Caki2 (cell line): ENCODE data around the gene PTPRU. TPM values are rescaled to one million over a fixed set of nuclear protein-coding genes. Genes with fewer than 3 reads are reported as not detected.
"Not testable (repeated sequence)": the region's sequence is repeated elsewhere in the genome, so short reads cannot be mapped to it uniquely, and the experiment has no call there.

Source experiments
- DNase-seq: peaks from one replicate; pipeline ENCODE4 v3.0.0-alpha.2; 2015; ENCODE audit warnings: low read depth
- in situ Hi-C: cut with HindIII; loops from 2 replicates; pipeline ENCODE4 v1.10.0; 2016; ENCODE audit warnings: low sequenced_read_pairs, low pct_unique_long_range_greater_than_20kb, mixed read lengths
- total RNA-seq: library from RNA; depleted of rRNA; stranded (reverse); fragments of >200 nt; shearing (Covaris generic); gene quantifications from 2 replicates; pipeline ENCODE4 v1.2.3, GENCODE V29; 2014; ENCODE audit warnings: low replicate concordance

The PTPRU gene
- total RNA-seq, 1 experiment from 2014 or later = 43.4 TPM

DNA sequence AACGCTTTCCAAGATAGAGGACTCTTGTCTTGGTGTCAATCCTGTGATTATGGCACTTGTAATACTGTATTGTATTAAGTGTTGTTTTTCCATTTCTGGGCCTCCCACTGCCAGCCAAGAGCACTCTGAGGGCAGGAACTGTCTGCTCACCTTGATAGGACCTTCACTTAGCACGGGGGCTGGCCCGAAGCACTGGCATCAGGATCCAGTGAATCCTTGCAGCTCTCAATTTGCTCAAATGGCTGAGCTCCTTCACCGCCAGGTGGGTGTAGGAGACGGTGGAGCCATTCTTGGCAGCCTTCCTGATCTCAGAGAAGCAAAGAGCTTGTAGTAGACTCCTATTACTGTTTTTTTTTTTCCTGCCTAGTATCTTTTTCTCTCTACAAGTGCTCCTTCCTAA lies 23.3 kb upstream of the PTPRU start:
- in situ Hi-C loops = no loop called here
- DNase-seq = no peak

DNA sequence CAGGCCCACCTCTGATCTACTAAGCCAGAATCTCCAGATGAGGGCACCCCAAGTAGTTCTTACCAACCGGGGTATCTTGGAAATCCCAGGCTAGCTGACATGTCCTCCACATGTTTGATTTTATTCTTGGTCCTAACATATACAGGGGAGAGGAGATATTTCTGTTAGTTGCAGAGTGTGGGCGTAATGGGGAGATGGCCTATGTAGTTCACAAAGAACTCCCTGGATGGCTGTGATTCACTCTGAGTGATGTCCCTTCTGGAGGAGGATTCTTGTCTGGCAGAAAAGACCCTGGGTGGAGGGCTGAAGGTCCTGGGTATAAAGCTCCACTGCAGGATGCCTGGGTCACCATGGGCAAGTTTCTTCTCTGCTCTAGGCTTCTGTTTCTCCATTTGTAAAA lies 18.7 kb upstream of the PTPRU start:
- no peak for DNase-seq
- in situ Hi-C loops = no loop called here

DNA sequence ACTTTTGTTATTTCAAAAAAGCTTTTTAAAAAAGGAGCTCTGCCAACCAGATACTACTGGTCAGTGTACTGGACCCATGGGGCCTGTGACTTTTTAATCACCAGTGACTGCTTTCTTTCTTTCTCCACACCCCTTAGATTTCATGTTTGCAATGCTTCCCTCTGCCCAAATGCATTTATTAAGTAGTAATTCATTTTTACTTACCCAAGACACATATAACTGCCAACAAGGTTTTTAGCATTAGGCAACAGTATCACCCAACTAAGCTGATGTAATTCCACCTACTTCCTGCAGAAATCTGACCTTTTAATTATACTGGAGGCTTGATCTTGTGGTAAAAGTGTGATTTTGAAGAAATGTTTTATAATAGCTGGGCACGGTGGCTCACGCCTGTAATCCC lies 18.1 kb upstream of the PTPRU start:
- in situ Hi-C loops = no loop called here
- DNase-seq = no peak

DNA sequence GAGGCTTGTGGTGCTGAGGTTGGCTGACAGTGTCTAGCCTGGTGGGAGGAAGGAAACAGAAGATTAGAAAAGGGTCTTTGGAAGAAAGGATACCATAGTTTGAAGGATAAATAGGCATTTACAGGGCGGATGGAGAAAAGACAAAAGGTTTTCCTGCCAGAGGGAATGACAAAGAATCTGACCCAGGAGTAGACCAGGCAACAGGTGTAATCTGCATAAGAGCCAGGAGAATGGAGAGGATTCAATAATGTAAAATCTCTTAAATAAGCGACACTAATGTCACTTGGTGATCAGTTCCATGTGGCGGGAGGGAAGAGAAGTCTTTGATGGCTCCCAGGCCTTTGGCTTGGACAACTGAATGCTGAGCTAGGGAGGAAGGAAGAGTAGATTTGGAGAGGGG lies 15.0 kb upstream of the PTPRU start:
- in situ Hi-C loops = no loop called here
- no peak for DNase-seq

DNA sequence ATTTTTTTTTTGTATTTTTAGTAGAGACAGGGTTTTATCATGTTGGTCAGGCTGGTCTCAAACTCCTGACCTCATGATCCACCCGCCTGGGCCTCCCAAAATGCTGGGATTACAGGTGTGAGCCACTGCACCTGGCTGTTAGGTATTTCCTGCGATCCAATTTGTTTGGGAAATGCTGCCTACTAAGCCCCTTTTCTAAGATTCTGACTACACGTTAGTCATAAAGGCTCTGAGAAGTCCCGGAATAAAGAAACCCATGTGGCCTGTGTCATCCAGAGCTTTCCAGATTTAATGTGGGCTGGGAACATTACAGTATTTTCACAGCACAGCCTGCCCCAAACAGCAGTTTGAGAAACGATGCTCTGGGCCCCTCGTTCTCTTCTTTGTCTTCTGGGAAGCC lies 14.1 kb upstream of the PTPRU start:
- in situ Hi-C loops, DNase-seq: not testable (repeated sequence)

DNA sequence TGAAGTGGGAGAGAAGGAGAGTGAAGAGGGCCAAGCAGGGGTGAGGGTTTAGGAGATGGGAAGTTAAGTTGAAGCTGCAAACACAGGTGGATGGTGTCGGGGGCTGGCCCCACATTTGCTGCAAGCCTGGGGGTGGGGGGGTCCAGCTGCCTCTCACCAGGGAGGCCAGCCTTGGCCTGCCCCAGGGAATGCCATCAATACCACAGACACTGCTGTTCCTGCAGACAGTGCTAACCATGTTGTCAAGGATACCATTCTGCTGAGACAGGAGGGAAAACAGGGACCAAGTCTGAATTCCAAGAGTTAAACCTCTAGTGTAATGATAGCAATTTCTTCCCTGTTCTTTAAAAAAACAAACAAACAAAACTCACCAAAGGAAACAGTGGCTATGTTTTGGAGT lies 13.6 kb upstream of the PTPRU start:
- in situ Hi-C loops = no loop called here
- no peak for DNase-seq

DNA sequence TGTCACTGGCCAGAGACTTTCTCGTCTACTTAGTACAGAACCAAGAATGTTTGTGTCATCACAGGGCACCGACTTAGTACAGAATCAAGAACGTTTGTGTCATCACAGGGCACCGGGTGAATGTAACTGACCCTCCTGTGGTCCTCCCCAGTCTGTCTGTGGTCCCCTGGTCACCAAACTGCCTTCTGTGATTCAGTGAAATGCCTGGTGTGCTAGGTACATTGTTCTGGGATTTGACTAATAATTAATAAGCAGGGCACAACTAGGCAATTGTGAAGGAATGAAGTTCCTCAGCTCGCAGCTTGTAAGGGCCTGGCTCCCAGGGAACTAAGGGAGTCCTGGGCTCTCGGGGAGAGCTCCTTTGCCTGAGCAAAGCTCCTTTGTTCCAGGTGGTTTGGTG lies 12.8 kb upstream of the PTPRU start:
- in situ Hi-C loops = no loop called here
- DNase-seq = no peak

DNA sequence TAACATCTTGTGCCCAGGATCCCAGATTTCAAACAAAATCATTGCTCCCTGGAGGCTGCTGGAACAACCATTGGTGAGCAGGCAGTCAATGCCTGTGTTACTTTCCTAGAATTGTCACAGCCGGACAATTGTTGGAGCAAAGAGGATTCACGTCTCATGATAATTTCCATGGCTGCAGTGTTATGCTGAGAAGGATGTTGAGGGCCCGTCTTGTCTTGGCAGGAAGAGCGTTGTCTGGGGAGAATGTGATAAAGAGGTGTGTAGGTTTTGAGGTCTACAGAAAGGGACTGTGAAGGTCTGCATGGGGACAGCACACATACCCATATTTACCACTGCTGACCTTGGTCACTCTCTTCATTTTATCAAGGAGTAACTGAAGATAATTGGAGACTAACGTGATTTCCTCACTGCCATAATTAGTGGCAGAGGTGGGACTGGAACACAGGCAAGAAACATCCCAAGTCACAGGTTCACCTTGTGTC lies 11.9 kb upstream of the PTPRU start:
- in situ Hi-C loops = no loop called here
- no peak for DNase-seq

DNA sequence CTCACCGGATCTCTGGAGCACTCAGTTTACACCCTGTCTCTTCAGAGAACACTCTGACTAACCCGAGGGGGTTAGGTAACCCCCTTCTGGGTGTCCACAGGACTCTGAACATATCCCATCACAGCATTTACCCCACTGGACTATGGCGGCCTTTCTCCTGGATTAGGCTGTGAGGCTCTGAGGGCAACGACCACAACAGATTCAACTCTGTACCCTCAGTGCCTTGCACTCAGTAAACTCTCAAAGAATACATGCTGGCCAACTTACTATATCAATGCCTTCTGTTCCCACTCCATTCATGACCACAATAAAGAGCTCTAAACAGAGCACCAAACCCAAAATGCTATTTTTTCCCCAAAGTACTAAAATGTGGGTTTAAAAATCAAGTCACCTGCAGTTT lies 11.0 kb upstream of the PTPRU start:
- DNase-seq = no peak
- in situ Hi-C loops = loop anchor here (25.0 kb wide), 1 partner anchor 137 kb away; no protein-coding TSS in a partner anchor

DNA sequence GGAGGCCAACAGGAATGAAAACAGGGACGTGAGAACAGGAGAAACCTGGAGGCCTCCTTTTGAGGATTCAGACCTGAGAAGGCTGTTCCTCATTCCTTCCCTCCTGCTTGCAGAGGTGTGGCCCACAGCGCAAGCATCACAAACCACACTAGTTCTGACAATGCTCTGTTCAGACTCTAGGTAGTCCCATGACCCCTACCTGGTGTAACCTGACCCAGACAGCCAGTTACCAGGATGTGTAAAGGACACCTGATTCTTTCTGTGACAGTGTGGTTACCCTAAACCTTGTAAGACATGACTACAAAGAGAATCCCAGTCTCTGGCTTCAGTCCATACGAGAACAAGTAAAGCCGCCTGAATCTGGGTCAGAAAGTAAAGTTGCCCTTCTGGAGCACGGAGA lies 8.8 kb upstream of the PTPRU start:
- in situ Hi-C loops = loop anchor here (25.0 kb wide), 1 partner anchor 135 kb away; no protein-coding TSS in a partner anchor
- no peak for DNase-seq

DNA sequence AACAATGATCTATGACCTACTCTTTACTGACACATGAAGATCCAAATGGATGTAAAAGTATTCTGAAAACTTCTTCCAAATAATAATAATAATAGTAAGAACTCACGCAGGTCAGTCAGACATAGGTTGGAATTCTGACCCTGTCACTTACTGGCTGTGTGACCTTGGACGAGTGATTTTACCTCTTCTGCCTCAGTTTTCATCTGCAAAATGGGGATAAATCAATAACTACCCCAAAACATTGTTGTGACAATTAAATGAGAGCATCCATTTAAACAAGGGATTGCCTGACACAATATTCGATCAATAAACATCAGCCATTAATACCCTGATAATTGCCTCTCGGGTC lies 6.1 kb upstream of the PTPRU start:
- in situ Hi-C loops = loop anchor here (25.0 kb wide), 1 partner anchor 132 kb away; no protein-coding TSS in a partner anchor
- peak; percentile 4 for DNase-seq

DNA sequence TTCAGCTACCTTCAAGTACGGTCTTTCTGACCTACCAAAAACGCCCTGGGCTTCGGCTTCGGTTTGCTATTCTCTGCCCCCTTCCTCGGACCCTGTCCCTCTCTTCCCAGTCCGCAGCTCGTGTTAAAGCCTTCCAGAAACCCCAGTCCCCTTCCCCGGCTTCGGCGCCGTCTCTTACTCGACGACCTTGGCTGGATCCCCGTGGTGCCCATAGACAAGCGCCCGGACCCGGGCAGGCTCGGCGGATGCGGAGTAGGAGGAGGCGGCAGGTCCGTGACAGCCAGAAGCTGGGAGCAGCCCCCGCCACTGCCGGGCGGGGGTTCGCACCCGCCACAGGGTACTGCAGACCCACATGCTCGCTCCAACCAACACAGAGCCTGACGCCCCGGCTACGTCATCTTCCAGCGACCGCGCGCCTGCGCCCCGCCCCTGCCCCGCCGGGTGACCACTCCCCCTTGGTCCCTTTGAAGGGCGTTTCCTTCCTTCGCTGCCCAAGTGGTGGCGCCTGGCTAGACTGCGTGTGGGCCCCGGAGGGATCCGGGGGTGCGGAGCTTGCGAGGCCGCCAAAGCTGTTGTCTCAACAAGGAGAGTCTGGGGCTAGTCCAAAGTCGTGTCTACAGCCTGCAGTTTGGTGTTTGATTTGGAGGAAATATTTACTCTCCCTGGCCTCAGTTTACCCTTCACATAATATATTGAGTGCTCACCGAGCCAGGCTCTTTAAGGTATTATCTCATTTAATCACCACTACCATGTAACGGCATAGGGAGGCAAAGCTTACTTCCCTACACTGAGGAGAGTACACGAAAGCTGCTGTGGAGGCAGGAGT lies 5.6 kb upstream of the PTPRU start, which contains the start of gene MECR:
Gene MECR, minus strand, starts transcription at position 382 of the 826 bp plus-strand sequence. Its CDS starts 28 bp downstream, at position 354.
- in situ Hi-C loops = loop anchor here (25.0 kb wide), 1 partner anchor 132 kb away; no protein-coding TSS in a partner anchor
- DNase-seq = peak; percentile 83

DNA sequence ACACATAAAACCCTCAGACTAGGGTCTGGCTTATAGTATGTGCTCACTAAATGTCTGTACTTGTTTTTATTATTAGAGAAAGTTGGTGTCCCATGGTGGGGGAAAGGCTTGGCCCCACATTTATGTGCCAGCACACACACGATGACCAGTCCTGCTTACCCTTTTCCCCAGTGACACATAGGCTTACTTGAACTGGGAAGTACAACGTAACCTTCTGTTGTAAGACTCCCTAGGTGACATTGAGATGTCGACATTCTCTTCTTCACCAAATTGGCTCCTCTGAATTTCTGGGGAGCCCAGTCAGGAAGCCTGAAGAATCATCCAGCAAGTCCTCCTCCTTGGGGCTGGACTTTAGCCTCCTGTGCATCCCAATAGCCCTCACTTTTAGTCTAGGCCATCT lies 3.9 kb upstream of the PTPRU start:
- DNase-seq = no peak
- in situ Hi-C loops = loop anchor here (25.0 kb wide), 1 partner anchor 130 kb away; no protein-coding TSS in a partner anchor

DNA sequence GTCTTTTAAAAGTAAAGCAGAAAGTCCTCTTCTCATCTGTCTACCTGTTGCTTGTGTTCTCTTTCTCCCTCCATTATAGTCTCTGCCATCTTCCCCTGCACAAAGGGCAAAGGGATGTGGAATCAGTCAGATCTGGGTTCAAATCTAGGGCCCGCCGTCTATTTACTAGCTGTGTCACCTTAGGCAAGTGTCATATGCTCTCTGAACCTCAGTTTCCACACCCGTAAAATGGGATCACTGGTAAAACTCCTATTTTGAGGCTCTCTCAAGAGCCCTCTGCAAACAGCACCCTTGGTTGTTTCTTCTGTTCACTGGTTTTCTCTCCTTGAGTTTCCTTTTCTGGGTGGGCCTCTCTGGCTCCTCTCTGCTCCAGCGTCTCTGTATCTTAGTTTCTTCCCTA lies 2.6 kb upstream of the PTPRU start:
- no peak for DNase-seq
- in situ Hi-C loops = loop anchor here (25.0 kb wide), 1 partner anchor 129 kb away; no protein-coding TSS in a partner anchor

DNA sequence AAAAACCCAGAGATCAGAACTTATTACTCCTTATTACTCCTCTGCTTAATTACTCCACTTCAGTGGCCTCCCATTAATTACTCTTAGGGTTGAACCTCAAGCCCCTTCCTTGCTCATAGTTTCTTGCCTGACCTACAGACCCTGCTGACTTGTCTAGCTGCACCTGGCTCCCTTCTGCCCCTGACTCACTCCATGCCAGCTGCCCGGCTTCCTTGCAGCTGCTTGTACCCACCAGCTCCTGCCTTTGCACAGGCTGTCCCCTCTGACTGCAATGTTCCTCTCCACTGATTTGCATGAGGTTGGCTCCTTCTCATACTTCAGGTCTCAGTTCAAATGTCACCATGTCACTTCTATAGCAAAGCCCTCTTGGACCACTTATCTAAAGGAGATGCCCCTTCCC lies 1.9 kb upstream of the PTPRU start:
- in situ Hi-C loops = loop anchor here (25.0 kb wide), 1 partner anchor 128 kb away; no protein-coding TSS in a partner anchor
- DNase-seq = no peak

DNA sequence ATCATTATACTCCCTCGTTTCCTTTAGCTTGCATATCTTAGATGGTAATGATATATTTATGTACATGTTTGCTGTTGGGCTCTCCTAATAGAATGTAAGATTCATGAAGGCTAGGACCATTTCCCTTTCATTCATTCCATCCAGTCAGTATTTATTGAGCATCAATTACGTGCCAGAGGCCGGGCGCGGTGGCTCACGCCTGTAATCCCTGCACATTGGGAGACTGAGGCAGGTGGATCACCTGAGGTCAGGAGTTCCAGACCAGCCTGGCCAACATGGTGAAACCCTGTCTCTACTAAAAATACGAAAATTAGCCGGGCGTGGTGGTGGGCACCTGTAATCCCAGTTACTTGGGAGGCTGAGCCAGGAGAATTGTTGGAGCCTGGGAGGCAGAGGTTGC lies 1.4 kb upstream of the PTPRU start:
- in situ Hi-C loops = loop anchor here (25.0 kb wide), 1 partner anchor 127 kb away; no protein-coding TSS in a partner anchor
- DNase-seq = not testable (repeated sequence)

DNA sequence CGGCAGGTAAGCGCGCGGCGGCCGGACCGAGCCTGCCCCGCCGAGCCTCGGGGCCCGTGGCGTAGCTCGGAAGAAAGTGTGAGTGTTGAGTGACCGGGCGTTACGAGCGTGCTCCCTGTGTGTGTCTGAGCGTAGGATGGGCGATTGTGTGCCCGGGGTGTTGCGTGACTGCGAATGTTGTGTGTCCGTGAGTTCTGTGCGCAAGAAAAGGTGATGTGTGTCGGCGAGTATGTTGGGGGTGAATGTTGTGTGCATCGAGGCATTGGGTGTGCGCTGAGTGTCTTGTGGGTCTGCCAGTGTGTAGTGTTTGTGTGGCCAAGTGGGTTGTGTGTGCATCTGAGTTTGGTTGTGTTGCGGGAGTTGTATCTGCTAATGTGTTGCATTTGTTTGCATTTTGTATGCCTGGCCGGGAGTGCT lies 398 bp downstream of the PTPRU start:
- DNase-seq = no peak
- in situ Hi-C loops = loop anchor here (25.0 kb wide), 1 partner anchor 126 kb away; no protein-coding TSS in a partner anchor

DNA sequence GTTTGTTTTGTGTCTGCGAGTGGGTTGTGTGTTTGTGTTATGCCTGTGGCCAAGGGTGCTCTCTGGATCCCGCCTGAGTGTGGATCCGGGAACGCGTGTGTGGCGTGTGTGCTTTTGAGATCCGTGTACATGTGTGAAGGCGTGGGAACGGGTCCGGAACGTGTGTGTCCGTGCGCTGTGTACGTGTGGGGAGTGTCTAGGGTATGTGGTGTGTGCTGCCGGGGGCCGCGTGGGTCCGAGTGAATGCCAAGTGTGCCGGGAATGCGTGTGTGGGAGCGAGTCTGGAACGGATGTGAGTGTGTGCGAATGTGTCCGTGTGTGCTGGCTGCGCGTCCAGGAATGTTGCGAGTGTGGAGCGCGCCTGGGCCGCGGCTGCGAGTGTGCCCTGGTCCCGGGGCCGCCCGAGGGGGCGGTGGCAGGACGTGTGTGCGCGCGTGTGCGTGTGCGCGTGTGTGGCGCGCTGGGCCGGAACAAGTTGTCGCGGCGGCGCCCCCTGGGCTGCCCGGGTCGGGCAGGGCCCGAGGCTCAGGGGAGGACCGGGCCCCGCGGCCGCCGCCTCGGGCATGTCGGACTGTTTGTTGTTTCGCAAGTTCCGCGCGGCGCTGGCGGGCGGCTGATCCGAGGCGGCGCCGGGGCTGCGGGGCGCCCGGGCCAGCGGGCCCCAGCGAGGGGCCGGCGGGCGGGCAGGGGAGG lies 953 bp downstream of the PTPRU start:
- in situ Hi-C loops = loop anchor here (25.0 kb wide), 1 partner anchor 125 kb away; no protein-coding TSS in a partner anchor
- peak; percentile 61 for DNase-seq
